ENCODE measurements around the gene ATP6AP1.
"Not testable (repeated sequence)": the region's sequence is repeated elsewhere in the genome, so short reads cannot be mapped to it uniquely, and the experiment has no call there.

ATP6AP1 gene

DNA sequence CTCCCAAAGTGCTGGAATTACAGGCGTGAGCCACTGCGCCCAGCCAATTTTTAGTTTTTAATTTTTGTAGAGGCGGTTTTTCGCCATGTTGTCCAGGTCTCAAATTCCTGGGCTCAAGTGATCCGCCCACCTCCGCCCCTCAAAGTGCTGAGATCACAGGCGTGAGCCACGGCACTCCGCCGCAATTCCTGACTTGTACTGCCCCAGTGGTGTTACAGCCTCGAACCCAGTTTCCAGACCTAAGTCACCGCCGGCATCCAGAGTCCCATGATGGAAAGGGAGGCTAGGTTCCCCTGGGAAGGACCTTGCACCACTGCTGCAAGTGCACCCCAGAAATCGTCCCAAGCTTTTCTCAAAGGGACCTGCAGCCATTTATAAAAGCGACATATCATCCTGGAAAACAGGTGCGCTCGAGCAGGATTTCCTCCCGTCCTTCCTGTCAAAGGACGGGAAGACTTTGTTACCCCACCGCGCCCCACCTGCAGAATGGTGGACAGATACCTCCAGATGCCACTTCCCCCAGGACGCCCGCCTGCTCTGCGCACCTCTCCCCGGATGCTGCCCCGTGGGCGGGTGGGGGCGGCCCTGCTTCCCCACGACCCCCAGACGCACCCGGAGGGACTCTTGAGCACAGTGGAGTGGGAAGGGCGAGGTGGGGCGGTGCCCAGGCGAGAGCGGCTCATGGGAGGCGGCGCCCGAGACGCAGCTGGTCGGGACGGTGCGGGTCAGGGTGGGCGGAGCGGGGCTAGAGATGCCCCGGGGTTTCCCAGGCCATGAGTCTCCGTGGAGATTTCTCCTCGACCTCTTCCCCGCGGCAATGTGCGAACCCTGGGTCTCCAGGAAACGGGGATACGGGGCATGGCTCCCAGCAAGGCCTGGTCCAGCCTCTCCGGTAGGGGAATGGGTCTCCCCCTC, 31.2 kb upstream of the ATP6AP1 start:
- DNase-seq (ENCODE audit: extremely low spot score): peak; percentile 65
- TF ChIP-seq LEF1 (IDR thresholded peaks at IDR 0.05; ENCODE audit: borderline replicate concordance) (no peak), TARDBP (IDR thresholded peaks at IDR 0.05) (no peak), ARNT (IDR thresholded peaks at IDR 0.05) (no peak), ELF4 (IDR thresholded peaks at IDR 0.05) (no peak), ZNF384 (IDR thresholded peaks at IDR 0.05) (no peak), SP1 (IDR thresholded peaks at IDR 0.05) (no peak), FOXA1 (IDR thresholded peaks at IDR 0.05) (no peak), SUZ12 (IDR thresholded peaks at IDR 0.05) (no peak), FOXK2 (IDR thresholded peaks at IDR 0.05) (no peak), BHLHE40 (IDR thresholded peaks at IDR 0.05; ENCODE audit: borderline replicate concordance) (no peak), NFRKB (IDR thresholded peaks at IDR 0.05) (no peak)
- TF ChIP-seq, protein P1, sequence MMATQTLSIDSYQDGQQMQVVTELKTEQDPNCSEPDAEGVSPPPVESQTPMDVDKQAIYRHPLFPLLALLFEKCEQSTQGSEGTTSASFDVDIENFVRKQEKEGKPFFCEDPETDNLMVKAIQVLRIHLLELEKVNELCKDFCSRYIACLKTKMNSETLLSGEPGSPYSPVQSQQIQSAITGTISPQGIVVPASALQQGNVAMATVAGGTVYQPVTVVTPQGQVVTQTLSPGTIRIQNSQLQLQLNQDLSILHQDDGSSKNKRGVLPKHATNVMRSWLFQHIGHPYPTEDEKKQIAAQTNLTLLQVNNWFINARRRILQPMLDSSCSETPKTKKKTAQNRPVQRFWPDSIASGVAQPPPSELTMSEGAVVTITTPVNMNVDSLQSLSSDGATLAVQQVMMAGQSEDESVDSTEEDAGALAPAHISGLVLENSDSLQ (IDR thresholded peaks at IDR 0.05): no peak
- CTCF ChIA-PET: interaction anchor here (0.6 to 2.3 kb wide), 2 partner anchors 24 to 130 kb away, joined by 3 to 8 read pairs; no protein-coding TSS in a partner anchor
- POLR2A ChIA-PET: interaction anchor here (0.6 to 4.8 kb wide), 27 partner anchors 12 to 367 kb away, joined by 3 to 40 read pairs (median 4); partner anchors contain the start of genes ATP6AP1, DNASE1L1, EMD and FLNA

DNA sequence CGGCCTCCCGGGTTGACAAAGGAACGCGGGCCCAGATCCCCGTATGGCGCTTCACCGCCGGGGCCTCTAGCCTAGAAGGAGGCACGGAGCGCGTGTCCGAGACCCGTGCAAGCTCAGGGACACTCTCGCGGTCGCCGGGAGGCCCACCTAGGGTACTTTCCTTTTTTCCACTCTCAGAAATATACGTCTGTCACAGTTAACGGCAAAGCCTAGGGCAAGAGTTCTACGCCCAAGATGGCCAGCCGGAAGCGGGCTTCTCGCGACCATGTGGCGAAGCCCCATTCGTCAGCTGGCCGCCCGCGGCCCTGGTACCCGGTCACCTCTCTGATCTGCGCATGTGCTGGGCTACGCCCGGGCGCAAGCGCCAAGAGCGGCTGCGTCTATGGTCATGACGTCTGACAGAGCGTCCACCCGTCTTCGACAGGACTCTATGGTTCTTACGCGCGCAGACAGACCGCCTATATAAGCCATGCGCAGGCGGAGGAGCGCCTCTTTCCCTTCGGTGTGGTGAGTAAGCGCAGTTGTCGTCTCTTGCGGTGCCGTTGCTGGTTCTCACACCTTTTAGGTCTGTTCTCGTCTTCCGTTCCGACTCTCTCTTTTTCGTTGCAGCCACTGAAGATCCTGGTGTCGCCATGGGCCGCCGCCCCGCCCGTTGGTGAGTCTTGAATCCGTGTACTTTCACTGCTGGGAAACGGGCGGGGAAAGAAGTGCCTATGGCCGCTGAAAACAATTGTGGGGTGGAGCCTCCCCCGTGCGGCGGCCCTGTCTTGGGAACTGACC, 30.4 kb upstream of the ATP6AP1 start, which contains the start of gene RPL10:
TSS of gene RPL10 (plus strand) at position 490 of the 780 bp plus-strand sequence. CDS start at position 633, 143 bp downstream.
- CTCF ChIA-PET: interaction anchor here (0.6 to 2.3 kb wide), 5 partner anchors 9 to 129 kb away, joined by 3 to 8 read pairs (median 4); no protein-coding TSS in a partner anchor
- peak; percentile 97 for DNase-seq (ENCODE audit: extremely low spot score)
- TF ChIP-seq SP1 (IDR thresholded peaks at IDR 0.05) (no peak), HDGF (IDR thresholded peaks at IDR 0.05; ENCODE audit: borderline replicate concordance) (no peak), FOXA1 (IDR thresholded peaks at IDR 0.05) (no peak), CTBP1 (IDR thresholded peaks at IDR 0.05; ENCODE audit: borderline replicate concordance) (peak; percentile 74), ARNT (IDR thresholded peaks at IDR 0.05) (no peak), NFRKB (IDR thresholded peaks at IDR 0.05) (0 out of 2 replicates have a peak, but pooled peaks have one; percentile 27), BHLHE40 (IDR thresholded peaks at IDR 0.05; ENCODE audit: borderline replicate concordance) (no peak), ELF4 (IDR thresholded peaks at IDR 0.05) (peak; percentile 98), TARDBP (IDR thresholded peaks at IDR 0.05) (no peak), FOXK2 (IDR thresholded peaks at IDR 0.05) (no peak), ZNF384 (IDR thresholded peaks at IDR 0.05) (no peak), FOXM1 (IDR thresholded peaks at IDR 0.05; ENCODE audit: borderline replicate concordance) (no peak), LEF1 (IDR thresholded peaks at IDR 0.05; ENCODE audit: borderline replicate concordance) (peak; percentile 63; the same call in 1 of the 2 replicates), L3MBTL2 (conservative IDR thresholded peaks at IDR 0.05) (peak; percentile 93)
- TF ChIP-seq, protein P1 (IDR thresholded peaks at IDR 0.05): peak; percentile 77
- POLR2A ChIA-PET: interaction anchor here (0.6 to 4.8 kb wide), 31 partner anchors 11 to 366 kb away, joined by 3 to 40 read pairs (median 4); partner anchors contain the start of genes ATP6AP1, DNASE1L1, EMD and FLNA

DNA sequence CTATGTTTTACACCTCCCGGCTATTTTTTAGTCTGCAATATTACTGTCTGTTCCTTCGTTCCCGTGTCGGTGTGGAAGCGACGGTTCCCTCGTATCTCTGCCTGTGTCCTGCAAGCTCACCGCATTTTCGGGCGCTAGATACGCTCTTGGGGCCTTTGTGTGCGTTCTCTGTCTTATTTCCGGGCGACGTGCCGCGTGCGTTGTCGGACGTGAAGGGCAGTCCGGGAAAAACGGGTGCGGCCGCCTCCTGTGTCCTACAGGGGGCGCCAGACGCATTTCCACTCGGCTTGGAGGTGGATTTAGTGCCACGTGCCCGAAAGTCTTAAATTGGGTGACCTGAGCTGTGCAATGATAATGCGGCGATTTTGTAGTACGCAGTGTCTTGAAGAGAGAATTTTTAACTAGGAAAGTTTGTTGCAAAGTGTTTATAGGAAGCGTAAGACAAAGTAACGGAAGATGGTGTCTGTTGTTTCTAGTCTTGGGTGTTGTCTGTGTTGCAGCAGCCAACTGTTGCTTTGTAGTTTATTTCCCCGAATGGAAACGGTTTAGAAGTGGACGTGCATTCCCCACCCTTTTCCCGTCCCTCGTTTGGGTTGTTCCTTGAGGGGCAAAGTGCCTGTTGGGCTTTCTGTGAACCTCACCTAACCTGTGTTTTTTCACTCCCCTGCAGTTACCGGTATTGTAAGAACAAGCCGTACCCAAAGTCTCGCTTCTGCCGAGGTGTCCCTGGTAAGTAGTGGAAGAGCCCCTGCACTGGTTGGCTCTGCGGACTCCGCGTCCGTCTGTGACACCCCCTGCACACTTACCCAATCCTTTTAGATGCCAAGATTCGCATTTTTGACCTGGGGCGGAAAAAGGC, 29.6 kb upstream of the ATP6AP1 start:
- peak; percentile 68 for DNase-seq (ENCODE audit: extremely low spot score)
- CTCF ChIA-PET: interaction anchor here (0.5 to 2.3 kb wide), 9 partner anchors 8 to 133 kb away, joined by 3 to 8 read pairs (median 4); no protein-coding TSS in a partner anchor
- POLR2A ChIA-PET: interaction anchor here (0.6 to 4.8 kb wide), 29 partner anchors 10 to 365 kb away, joined by 3 to 40 read pairs (median 4); partner anchors contain the start of genes DNASE1L1, EMD, FLNA and LAGE3
- TF ChIP-seq CTBP1 (IDR thresholded peaks at IDR 0.05; ENCODE audit: borderline replicate concordance) (no peak), ARNT (IDR thresholded peaks at IDR 0.05) (0 out of 2 replicates have a peak, but pooled peaks have one; percentile 17), L3MBTL2 (conservative IDR thresholded peaks at IDR 0.05) (peak; percentile 94), NFRKB (IDR thresholded peaks at IDR 0.05) (no peak), ZNF384 (IDR thresholded peaks at IDR 0.05) (no peak), FOXK2 (IDR thresholded peaks at IDR 0.05) (no peak), FOXA1 (IDR thresholded peaks at IDR 0.05) (no peak)

DNA sequence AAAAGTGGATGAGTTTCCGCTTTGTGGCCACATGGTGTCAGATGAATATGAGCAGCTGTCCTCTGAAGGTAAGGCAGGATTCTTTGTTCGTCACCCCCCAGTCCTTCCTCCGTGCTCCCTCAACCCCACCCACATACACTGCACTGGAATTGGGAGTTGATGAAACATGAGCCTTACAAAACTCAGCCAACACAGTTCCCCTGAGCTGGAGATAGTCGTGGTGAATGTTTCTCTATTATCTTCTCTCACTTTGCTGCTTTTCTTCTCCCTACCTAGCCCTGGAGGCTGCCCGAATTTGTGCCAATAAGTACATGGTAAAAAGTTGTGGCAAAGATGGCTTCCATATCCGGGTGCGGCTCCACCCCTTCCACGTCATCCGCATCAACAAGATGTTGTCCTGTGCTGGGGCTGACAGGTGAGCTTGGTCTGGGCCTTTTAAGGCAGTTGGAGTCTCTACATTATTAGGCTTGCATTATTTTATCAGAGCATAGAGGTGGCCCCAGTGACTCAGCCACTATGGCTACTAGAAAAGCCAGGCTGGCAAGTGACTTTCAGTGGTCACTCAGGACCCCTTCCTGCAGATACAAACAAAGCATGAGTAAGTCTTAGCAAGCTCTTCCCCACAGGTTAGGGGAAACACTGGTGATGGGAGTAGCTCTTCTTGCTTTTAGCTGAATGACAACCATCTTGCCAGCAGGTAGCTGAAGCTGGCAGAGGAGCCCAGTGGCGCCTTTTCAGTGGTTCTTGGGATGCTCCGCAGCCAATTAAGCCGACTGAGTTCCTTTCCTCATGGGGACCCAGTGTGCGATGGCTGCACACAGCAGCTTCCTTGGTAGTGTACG, 28.7 kb upstream of the ATP6AP1 start:
- TF ChIP-seq CTBP1 (IDR thresholded peaks at IDR 0.05; ENCODE audit: borderline replicate concordance) (no peak), FOXK2 (IDR thresholded peaks at IDR 0.05) (no peak), TARDBP (IDR thresholded peaks at IDR 0.05) (no peak), HDGF (IDR thresholded peaks at IDR 0.05; ENCODE audit: borderline replicate concordance) (no peak)
- TF ChIP-seq, protein P1 (IDR thresholded peaks at IDR 0.05): no peak
- no peak for DNase-seq (ENCODE audit: extremely low spot score)

DNA sequence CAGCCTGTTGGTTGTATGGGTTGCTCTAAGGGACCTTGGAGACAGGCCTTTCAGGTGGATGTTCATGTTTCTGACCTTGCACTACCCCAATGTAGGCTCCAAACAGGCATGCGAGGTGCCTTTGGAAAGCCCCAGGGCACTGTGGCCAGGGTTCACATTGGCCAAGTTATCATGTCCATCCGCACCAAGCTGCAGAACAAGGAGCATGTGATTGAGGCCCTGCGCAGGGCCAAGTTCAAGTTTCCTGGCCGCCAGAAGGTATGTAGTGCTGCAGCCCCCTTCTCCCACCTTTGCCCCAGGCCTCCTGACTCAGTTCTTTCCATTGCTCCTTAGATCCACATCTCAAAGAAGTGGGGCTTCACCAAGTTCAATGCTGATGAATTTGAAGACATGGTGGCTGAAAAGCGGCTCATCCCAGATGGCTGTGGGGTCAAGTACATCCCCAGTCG, 28.1 kb upstream of the ATP6AP1 start:
- CTCF ChIA-PET; DNase-seq (ENCODE audit: extremely low spot score): not testable (repeated sequence)
- POLR2A ChIA-PET: interaction anchor here (0.7 to 4.8 kb wide), 6 partner anchors 9 to 133 kb away, joined by 3 to 40 read pairs (median 4); partner anchors contain the start of gene DNASE1L1

More for the DNA sequence above, 28.7 kb upstream of the ATP6AP1 start:
- ChIA-PET CTCF (interaction anchor here (0.5 to 1.3 kb wide), 4 partner anchors 11 to 132 kb away, joined by 3 to 8 read pairs (median 3); no protein-coding TSS in a partner anchor), POLR2A (interaction anchor here (0.7 to 4.8 kb wide), 9 partner anchors 9 to 143 kb away, joined by 3 to 40 read pairs (median 4); partner anchors contain the start of gene DNASE1L1)

Data from HEK293T (cell line).